ENCODE measurements around the gene ZNF101.

The ZNF101 gene

GRCh38 chr19:19642506-19643157 is 26.0 kb upstream of the ZNF101 start:
- DNase-seq = peak; percentile 59

- DNase-seq = peak; percentile 92
These were observed 25.2 kb upstream of the ZNF101 start, which contains the start of gene GMIP for GRCh38 chr19:19643158-19644053. GMIP (minus strand) TSS chr19:19643657; CDS start chr19:19643529, 128 bp downstream.

GRCh38 chr19:19644054-19644388 is 24.6 kb upstream of the ZNF101 start:
- DNase-seq = no peak

- no peak for DNase-seq
These were observed 23.3 kb upstream of the ZNF101 start for GRCh38 chr19:19645233-19645870.

DNA sequence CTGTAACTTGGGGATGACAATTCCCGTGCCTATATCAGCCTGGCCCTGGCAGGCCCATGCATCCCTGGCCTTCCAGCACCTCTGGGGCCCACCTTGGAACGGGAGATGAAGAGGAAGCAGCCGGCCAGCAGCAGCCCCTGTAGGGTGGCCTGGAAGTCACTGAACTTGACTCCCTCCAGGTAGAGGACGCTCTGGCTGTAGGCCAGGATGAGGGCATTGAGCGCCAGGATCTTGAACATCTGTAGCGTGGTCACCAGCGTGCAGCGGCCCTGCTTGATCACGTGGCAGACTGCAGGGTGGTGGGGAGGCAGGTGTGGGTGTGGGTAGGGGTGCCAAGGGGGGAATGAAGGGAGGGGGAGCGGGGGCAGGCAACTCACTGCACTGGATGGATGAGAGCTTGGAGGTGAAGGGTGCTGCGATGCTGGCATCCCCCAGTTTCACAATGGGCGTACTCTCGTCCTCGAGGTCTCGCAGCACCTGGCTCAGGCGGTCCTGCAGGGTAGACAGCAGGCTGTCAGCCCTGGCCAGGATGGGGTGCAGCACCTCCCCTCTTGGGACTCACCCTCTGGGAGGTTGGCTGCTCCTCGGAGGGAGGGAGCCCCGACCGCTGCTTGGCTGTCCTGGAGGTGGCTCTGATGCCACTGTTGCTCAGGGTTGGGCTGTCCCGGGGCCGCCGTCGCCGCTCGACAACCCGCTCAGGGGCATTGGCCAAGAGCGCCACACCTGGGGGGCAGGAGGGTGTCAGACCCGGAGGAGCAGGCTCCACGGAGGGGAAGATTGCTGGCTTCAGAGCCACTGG is 21.4 kb upstream of the ZNF101 start:
- no peak for DNase-seq

GRCh38 chr19:19649155-19649554 is 19.5 kb upstream of the ZNF101 start:
- DNase-seq = no peak

GRCh38 chr19:19649580-19649995 is 19.1 kb upstream of the ZNF101 start:
- DNase-seq = no peak

DNA sequence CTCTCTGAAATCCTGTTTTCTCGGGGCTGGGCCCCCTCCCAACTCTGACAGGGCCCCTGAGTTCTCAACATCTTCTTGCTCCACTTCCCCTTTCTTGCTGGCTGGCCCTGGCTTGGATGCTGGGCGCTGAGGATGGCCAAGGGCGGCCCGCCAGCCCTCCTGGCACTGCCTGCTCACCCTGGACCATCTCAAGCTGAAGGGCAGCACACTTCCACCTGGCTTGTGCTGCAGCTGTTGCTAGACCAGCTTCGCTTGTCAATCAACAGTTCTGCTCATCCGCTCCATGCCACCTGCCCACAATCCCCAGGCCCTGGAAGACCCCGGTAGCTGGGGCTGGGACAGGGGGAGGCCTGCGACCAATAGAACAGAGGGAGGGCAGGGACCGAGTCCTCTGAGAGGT is 18.3 kb upstream of the ZNF101 start:
- DNase-seq = no peak

GRCh38 chr19:19651076-19651475 is 17.6 kb upstream of the ZNF101 start:
- no peak for DNase-seq

DNA sequence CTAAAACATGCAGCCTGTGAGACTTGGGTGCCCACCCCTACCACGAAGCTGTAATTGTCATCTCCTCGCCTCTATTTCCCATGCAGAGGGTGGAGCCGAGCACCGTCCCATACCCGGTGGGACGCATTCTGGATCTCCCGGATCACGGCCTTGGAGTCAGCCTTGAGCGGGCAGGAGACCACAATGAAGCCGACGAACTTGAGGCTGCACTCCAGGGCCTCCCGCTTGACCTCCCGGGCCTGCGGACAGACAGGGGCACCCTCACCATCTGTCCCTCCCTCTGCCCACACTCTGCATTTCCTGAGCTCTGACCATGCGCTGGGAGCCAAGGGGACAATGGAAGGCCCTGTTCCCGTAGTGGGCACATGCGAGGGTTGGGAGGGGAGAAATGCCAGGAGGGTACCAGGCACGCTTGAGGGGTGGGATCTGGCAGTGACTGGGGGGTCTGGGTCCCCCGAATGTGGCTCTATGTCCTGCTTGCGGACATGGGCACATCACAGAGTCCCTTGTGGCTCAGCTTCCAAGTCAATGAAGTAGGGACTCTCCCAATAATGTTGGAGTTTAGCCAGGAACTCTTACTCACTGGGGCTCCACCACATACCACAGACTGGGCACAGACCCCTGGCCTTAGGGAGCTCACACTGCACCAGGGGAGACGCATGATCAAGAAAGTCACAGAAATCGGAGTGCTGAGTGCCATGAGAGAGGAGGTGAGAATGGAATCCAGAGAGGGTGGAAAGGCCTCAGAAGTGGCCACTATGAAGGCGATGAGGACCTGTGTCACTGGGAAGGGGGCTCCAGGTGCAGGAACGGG is 15.9 kb upstream of the ZNF101 start:
- DNase-seq = no peak

DNA sequence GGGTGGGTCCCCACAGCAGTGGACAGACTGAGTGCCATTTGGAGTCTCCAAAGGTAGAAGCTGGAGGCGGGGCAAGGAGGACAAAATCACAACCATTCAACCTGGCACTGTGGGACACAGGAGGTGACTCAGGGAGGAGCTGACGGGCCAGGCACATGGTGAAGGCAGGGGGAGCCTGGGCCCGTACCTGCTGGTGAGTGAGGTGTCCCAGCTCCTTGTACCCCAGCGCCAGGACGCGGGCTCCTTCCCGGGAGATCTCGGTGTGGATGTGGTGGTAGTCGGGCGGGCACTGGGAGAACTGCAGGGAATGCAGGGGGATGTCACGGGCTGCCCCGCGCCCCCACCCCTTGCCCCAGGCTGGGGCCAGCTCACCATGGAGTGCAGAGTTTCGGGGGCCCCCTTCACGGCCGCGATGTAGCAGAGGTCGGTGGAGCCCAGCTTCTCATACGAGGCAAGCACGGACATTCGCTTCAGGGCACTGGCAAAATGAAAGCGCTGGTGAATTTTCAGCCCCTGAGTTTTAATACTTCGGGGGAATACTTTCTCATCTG is 15.0 kb upstream of the ZNF101 start:
- DNase-seq = no peak

GRCh38 chr19:19654441-19654840 is 14.2 kb upstream of the ZNF101 start:
- no peak for DNase-seq

- DNase-seq = no peak
These were observed 13.5 kb upstream of the ZNF101 start for GRCh38 chr19:19655051-19655594.

GRCh38 chr19:19655641-19656343 is 12.8 kb upstream of the ZNF101 start:
- DNase-seq = no peak

- DNase-seq = no peak
These were observed 11.9 kb upstream of the ZNF101 start for GRCh38 chr19:19656451-19657396.

- DNase-seq = no peak
These were observed 11.2 kb upstream of the ZNF101 start for GRCh38 chr19:19657397-19657783.

GRCh38 chr19:19659646-19660245 is 8.9 kb upstream of the ZNF101 start:
- no peak for DNase-seq

GRCh38 chr19:19661141-19661674 is 7.4 kb upstream of the ZNF101 start:
- no peak for DNase-seq
